Measurements from ENCODE around the gene RFPL1.

Gene RFPL1

DNA sequence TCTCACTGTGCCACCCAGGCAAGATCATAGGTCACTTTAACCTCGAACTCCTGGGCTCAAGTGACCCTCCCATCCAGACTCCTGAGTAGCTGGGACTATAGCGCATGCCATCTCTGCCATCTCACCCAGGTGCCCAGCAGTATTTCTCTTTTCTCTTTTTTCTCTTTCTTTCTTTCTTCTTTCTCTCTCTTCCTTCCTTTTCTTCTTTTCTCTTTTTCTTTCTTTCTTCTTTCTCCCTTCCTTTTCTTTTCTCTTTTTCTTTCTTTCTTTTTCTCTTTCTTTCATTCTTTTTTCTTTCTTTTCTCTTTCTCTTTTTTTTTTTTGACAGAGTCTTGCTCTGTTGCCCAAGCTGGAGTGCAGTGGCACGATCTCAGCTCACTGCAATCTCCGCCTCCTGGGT is 13.5 kb downstream of the RFPL1 start:
- H3K9me2 ChIP-seq (replicated peaks; ENCODE audit: low read depth, low read length), result no peaks in the 10 kb centered on the region
- no peaks in the 10 kb centered on the region for H3K79me2 ChIP-seq (ENCODE audit: insufficient read depth, low read length)

DNA sequence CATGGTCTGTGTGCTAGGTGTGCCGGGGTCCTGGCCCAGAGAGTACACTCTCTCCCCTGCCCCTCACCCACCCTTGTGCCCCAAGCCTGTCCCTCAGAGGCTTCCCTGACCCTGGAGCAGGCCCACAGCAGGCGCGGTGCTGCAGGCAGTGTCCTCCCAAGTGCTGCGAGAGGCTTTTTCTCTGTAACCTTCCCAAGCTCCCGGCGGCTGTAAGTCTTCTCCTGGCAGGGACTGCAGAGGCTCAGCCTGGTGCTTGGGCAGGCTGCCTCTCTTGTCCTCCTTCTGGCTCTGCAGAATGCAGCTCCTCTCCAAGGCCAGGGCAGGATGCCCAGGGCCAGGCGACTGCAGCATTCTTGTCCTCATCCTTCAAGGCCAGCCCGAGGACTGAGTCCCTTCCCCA is 15.9 kb downstream of the RFPL1 start:
- no peak overlapping the region for H3K4me2 ChIP-seq (ENCODE audit: low read depth, low read length, poor library complexity, severe bottlenecking)
- no peaks in the 10 kb centered on the region for H3K27me3 ChIP-seq (ENCODE audit: insufficient read depth, low read length, poor library complexity, severe bottlenecking)
- H3K4me3 ChIP-seq (ENCODE audit: low read length, poor library complexity, severe bottlenecking), result no peak overlapping the region
- no peak overlapping the region for H2AFZ ChIP-seq (ENCODE audit: low read length)
- H3K79me2 ChIP-seq (ENCODE audit: insufficient read depth, low read length), result no peaks in the 10 kb centered on the region
- H3K9me2 ChIP-seq (replicated peaks; ENCODE audit: low read depth, low read length), result no peaks in the 10 kb centered on the region
- H3K36me3 ChIP-seq (ENCODE audit: insufficient read depth, low read length), result no peaks in the 10 kb centered on the region
- no peak overlapping the region for H3K9ac ChIP-seq (ENCODE audit: low read depth, low read length, poor library complexity, severe bottlenecking)
- H3F3A ChIP-seq (ENCODE audit: low read depth), result no peaks in the 10 kb centered on the region
- TF ChIP-seq, protein P1, sequence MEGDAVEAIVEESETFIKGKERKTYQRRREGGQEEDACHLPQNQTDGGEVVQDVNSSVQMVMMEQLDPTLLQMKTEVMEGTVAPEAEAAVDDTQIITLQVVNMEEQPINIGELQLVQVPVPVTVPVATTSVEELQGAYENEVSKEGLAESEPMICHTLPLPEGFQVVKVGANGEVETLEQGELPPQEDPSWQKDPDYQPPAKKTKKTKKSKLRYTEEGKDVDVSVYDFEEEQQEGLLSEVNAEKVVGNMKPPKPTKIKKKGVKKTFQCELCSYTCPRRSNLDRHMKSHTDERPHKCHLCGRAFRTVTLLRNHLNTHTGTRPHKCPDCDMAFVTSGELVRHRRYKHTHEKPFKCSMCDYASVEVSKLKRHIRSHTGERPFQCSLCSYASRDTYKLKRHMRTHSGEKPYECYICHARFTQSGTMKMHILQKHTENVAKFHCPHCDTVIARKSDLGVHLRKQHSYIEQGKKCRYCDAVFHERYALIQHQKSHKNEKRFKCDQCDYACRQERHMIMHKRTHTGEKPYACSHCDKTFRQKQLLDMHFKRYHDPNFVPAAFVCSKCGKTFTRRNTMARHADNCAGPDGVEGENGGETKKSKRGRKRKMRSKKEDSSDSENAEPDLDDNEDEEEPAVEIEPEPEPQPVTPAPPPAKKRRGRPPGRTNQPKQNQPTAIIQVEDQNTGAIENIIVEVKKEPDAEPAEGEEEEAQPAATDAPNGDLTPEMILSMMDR (conservative IDR thresholded peaks at IDR 0.05; ENCODE audit: low read length), result no peak
- no peak for TF ChIP-seq EZH2phosphoT487 (IDR thresholded peaks at IDR 0.05; ENCODE audit: borderline replicate concordance)
- no peaks in the 10 kb centered on the region for H4K20me1 ChIP-seq (ENCODE audit: insufficient read depth, low read length, poor library complexity, severe bottlenecking)
- no peaks in the 10 kb centered on the region for H3K9me3 ChIP-seq (ENCODE audit: insufficient read depth, low read depth, low read length)
- no peaks in the 10 kb centered on the region for H3K4me1 ChIP-seq (ENCODE audit: insufficient read depth, low read length, poor library complexity, severe bottlenecking)

More for the DNA sequence above, 13.5 kb downstream of the RFPL1 start:
- Histone ChIP-seq H3K9ac (ENCODE audit: low read depth, low read length, poor library complexity, severe bottlenecking) (no peak overlapping the region), H3K4me1 (ENCODE audit: insufficient read depth, low read length, poor library complexity, severe bottlenecking) (no peaks in the 10 kb centered on the region), H3F3A (ENCODE audit: low read depth) (no peaks in the 10 kb centered on the region), H3K9me3 (ENCODE audit: insufficient read depth, low read depth, low read length) (no peaks in the 10 kb centered on the region), H3K36me3 (ENCODE audit: insufficient read depth, low read length) (no peaks in the 10 kb centered on the region), H4K20me1 (ENCODE audit: insufficient read depth, low read length, poor library complexity, severe bottlenecking) (no peaks in the 10 kb centered on the region), H3K4me3 (ENCODE audit: low read length, poor library complexity, severe bottlenecking) (no peak overlapping the region), H2AFZ (ENCODE audit: low read length) (no peak overlapping the region), H3K27me3 (ENCODE audit: insufficient read depth, low read length, poor library complexity, severe bottlenecking) (no peaks in the 10 kb centered on the region), H3K4me2 (ENCODE audit: low read depth, low read length, poor library complexity, severe bottlenecking) (no peak overlapping the region)
- TF ChIP-seq EZH2phosphoT487 (IDR thresholded peaks at IDR 0.05; ENCODE audit: borderline replicate concordance), result no peak
- TF ChIP-seq, protein P1 (conservative IDR thresholded peaks at IDR 0.05; ENCODE audit: low read length), result no peak

- Histone ChIP-seq H3K27me3 (ENCODE audit: insufficient read depth, low read length, poor library complexity, severe bottlenecking) (no peaks in the 10 kb centered on the region), H4K20me1 (ENCODE audit: insufficient read depth, low read length, poor library complexity, severe bottlenecking) (no peaks in the 10 kb centered on the region), H3K9ac (ENCODE audit: low read depth, low read length, poor library complexity, severe bottlenecking) (no peak overlapping the region), H3K9me3 (ENCODE audit: insufficient read depth, low read depth, low read length) (no peaks in the 10 kb centered on the region), H2AFZ (ENCODE audit: low read length) (no peak overlapping the region), H3K4me3 (ENCODE audit: low read length, poor library complexity, severe bottlenecking) (no peak overlapping the region), H3K4me1 (ENCODE audit: insufficient read depth, low read length, poor library complexity, severe bottlenecking) (no peaks in the 10 kb centered on the region), H3K4me2 (ENCODE audit: low read depth, low read length, poor library complexity, severe bottlenecking) (no peak overlapping the region), H3F3A (ENCODE audit: low read depth) (no peaks in the 10 kb centered on the region), H3K36me3 (ENCODE audit: insufficient read depth, low read length) (no peaks in the 10 kb centered on the region), H3K79me2 (ENCODE audit: insufficient read depth, low read length) (no peaks in the 10 kb centered on the region), H3K9me2 (replicated peaks; ENCODE audit: low read depth, low read length) (no peaks in the 10 kb centered on the region)
- no peak for TF ChIP-seq EZH2phosphoT487 (IDR thresholded peaks at IDR 0.05; ENCODE audit: borderline replicate concordance)
- TF ChIP-seq, protein P1 (conservative IDR thresholded peaks at IDR 0.05; ENCODE audit: low read length), result no peak
These were observed 17.9 kb downstream of the RFPL1 start for GRCh38 chr22:29456211-29456671.
